ENCODE measurements around the gene SMIM43. TPM values are rescaled to one million over a fixed set of nuclear protein-coding genes. Genes with fewer than 3 reads are reported as not detected.
"Not testable (repeated sequence)": the region's sequence is repeated elsewhere in the genome, so short reads cannot be mapped to it uniquely, and the experiment has no call there.

Gene SMIM43
- total RNA-seq, 1 experiment from 2014 or later: 0.33 TPM

- TF ChIP-seq ZBTB43 (CRISPR knock-in tag; IDR thresholded peaks at IDR 0.05) (no peak), ZNF532 (CRISPR knock-in tag; IDR thresholded peaks at IDR 0.05; ENCODE audit: borderline replicate concordance) (no peak), FOXP1 (CRISPR knock-in tag; IDR thresholded peaks at IDR 0.05; ENCODE audit: borderline replicate concordance) (no peak), MXD4 (CRISPR knock-in tag; IDR thresholded peaks at IDR 0.05; ENCODE audit: borderline replicate concordance) (no peak), CBFB (CRISPR knock-in tag; IDR thresholded peaks at IDR 0.05; ENCODE audit: low read depth) (no peak), TEAD1 (CRISPR knock-in tag; IDR thresholded peaks at IDR 0.05) (no peak), E2F5 (CRISPR knock-in tag; IDR thresholded peaks at IDR 0.05) (no peak)
Measured at GRCh38 chr4:121734571-121734970, 30.4 kb downstream of the SMIM43 start (continued).

DNA sequence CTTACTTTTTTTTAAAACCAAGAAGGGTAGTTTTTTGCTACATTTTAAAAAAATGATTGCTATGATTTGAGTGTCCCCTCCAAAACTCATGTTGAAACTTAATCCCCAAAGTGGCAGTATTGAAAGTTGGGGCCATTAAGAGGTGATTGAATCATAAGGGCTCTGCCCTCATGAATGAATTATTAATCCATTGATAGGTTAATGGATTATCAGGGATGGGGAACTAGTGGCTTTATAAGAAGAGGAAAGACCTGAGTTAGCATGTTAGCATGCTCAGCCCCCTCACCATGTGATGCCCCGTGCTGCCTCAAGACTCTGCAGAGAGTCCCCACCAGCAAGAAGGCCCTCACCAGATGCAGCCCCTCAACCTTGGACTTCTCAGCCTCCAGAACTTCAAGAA, 31.0 kb downstream of the SMIM43 start:
- Mint-ChIP-seq H3K27ac (no peak overlapping the region), H3K9me3 (peaks cover 7% of the 10 kb centered on the region), H3K36me3 (no peaks in the 10 kb centered on the region), H3K4me1 (no peaks in the 10 kb centered on the region), H3K27me3 (ENCODE audit: low read depth) (peaks cover 12% of the 10 kb centered on the region), H3K4me3 (no peak overlapping the region)
- DNase-seq (ENCODE audit: low spot score) (no peak), ATAC-seq (no peak)
- no peak for TF ChIP-seq CREB1 (CRISPR knock-in tag; IDR thresholded peaks at IDR 0.05)
- no peak for TF ChIP-seq OVOL2 (CRISPR knock-in tag; IDR thresholded peaks at IDR 0.05; ENCODE audit: borderline replicate concordance)
- no peak for TF ChIP-seq TCF7 (CRISPR knock-in tag; IDR thresholded peaks at IDR 0.05; ENCODE audit: low read depth)
- no peak for TF ChIP-seq AR (CRISPR knock-in tag; IDR thresholded peaks at IDR 0.05)
- TF ChIP-seq, protein P1, sequence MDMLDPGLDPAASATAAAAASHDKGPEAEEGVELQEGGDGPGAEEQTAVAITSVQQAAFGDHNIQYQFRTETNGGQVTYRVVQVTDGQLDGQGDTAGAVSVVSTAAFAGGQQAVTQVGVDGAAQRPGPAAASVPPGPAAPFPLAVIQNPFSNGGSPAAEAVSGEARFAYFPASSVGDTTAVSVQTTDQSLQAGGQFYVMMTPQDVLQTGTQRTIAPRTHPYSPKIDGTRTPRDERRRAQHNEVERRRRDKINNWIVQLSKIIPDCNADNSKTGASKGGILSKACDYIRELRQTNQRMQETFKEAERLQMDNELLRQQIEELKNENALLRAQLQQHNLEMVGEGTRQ (CRISPR knock-in tag; IDR thresholded peaks at IDR 0.05): no peak
- TF ChIP-seq NFYB (CRISPR knock-in tag; conservative IDR thresholded peaks at IDR 0.05; ENCODE audit: low read depth): no peak
- no peak for TF ChIP-seq GABPB1 (CRISPR knock-in tag; IDR thresholded peaks at IDR 0.05)
- TF ChIP-seq AFF4 (CRISPR knock-in tag; IDR thresholded peaks at IDR 0.05; ENCODE audit: borderline replicate concordance): no peak
- TF ChIP-seq ETV6 (CRISPR knock-in tag; IDR thresholded peaks at IDR 0.05): no peak
- no peak for TF ChIP-seq USF1 (CRISPR knock-in tag; IDR thresholded peaks at IDR 0.05)
- POLR2A ChIA-PET: no interaction called here
- CTCF ChIA-PET: no interaction called here

GRCh38 chr4:121729753-121730152, 35.2 kb downstream of the SMIM43 start:
- CTCF ChIA-PET: interaction anchor here (0.7 kb wide), 1 partner anchor 310 kb away, joined by 4 read pairs; no protein-coding TSS in a partner anchor
- DNase-seq (ENCODE audit: low spot score); ATAC-seq; H3K27ac Mint-ChIP-seq; H3K27me3 Mint-ChIP-seq (ENCODE audit: low read depth); H3K36me3 Mint-ChIP-seq; H3K4me1 Mint-ChIP-seq; H3K4me3 Mint-ChIP-seq; POLR2A ChIA-PET; H3K9me3 Mint-ChIP-seq: not testable (repeated sequence)
